ENCODE results near the gene FRMD8. TPM values are rescaled to one million over a fixed set of nuclear protein-coding genes. Genes with fewer than 3 reads are reported as not detected.

The FRMD8 gene
- total and polyA plus RNA-seq, 9 of the 15 experiments (the other 6 are each of a cell fraction or from before 2014, with no cell fraction given) = 4.5 to 54.5 (median 15.8) TPM

- peak in 1 of 2 experiments; percentile 82; a peak in 2 of 4 replicates for TF ChIP-seq MAZ (CRISPR knock-in tag; conservative IDR thresholded peaks at IDR 0.05 in 1 of 2, IDR thresholded peaks at IDR 0.05 in 1 of 2)
- no peak; a peak in 1 of 4 replicates for TF ChIP-seq ZNF318 (IDR thresholded peaks at IDR 0.05; ENCODE audit: borderline replicate concordance in 1 of 2, low read depth in 1 of 2)
- no peak for TF ChIP-seq FOXP1 (CRISPR knock-in tag; IDR thresholded peaks at IDR 0.05)
- peak; percentile 67; the same call in 1 of the 2 replicates for TF ChIP-seq CLOCK (CRISPR knock-in tag; IDR thresholded peaks at IDR 0.05; ENCODE audit: borderline replicate concordance)
- no peak for TF ChIP-seq CTCFL (IDR thresholded peaks at IDR 0.05; ENCODE audit: borderline replicate concordance, insufficient read depth, low read depth, low read length, poor library complexity, severe bottlenecking)
- TF ChIP-seq CBX8 (IDR thresholded peaks at IDR 0.05; ENCODE audit: borderline replicate concordance, extremely low read depth, low read depth, low read length, poor library complexity, severe bottlenecking) = no peak
- no peak for TF ChIP-seq HNRNPLL (IDR thresholded peaks at IDR 0.05; ENCODE audit: low read depth, low read length, poor library complexity, severe bottlenecking)
- TF ChIP-seq ATF2 (CRISPR knock-in tag; IDR thresholded peaks at IDR 0.05) = no peak
- TF ChIP-seq RBM22 (IDR thresholded peaks at IDR 0.05; ENCODE audit: low read depth, low read length, poor library complexity, severe bottlenecking) = no peak
These were observed 34.7 kb downstream of the FRMD8 start (continued) for GRCh38 chr11:65420979-65421793.

Data from K562 (cell line).